Measurements from ENCODE around the gene OPHN1.

The OPHN1 gene

GRCh38 chrX:68372665-68373064 is 60.6 kb downstream of the OPHN1 start:
- peaks cover 0 to 5% of the 10 kb centered on the region in 2 donors for H3K9me3 ChIP-seq (ENCODE audit: control insufficient read depth in 1 of 2, low read length in 2 of 2)
- H3K36me3 ChIP-seq (ENCODE audit: control insufficient read depth in 1 of 2, insufficient read depth in 2 of 2, low read length in 2 of 2) = no peaks in the 10 kb centered on the region
- no peaks in the 10 kb centered on the region for H3K4me1 ChIP-seq (ENCODE audit: control insufficient read depth in 1 of 2, insufficient read depth in 2 of 2, low read length in 2 of 2)
- no peaks in the 10 kb centered on the region for H3K27me3 ChIP-seq (ENCODE audit: control insufficient read depth in 1 of 2, insufficient read depth in 2 of 2, low read length in 2 of 2)
- no peak overlapping the region for H3K9ac ChIP-seq (ENCODE audit: low read depth in 1 of 2, low read length in 2 of 2)
- no peak overlapping the region for H3K4me3 ChIP-seq (ENCODE audit: low read depth in 1 of 2, low read length in 2 of 2)
- H3K27ac ChIP-seq (ENCODE audit: low read depth, low read length) = no peak overlapping the region

GRCh38 chrX:68369559-68369958 is 63.7 kb downstream of the OPHN1 start:
- Histone ChIP-seq H3K4me1 (ENCODE audit: control insufficient read depth in 1 of 2, insufficient read depth in 2 of 2, low read length in 2 of 2) (no peaks in the 10 kb centered on the region), H3K9me3 (ENCODE audit: control insufficient read depth in 1 of 2, low read length in 2 of 2) (peaks cover 0 to 5% of the 10 kb centered on the region in 2 donors), H3K27ac (ENCODE audit: low read depth, low read length) (no peak overlapping the region), H3K27me3 (ENCODE audit: control insufficient read depth in 1 of 2, insufficient read depth in 2 of 2, low read length in 2 of 2) (no peaks in the 10 kb centered on the region), H3K36me3 (ENCODE audit: control insufficient read depth in 1 of 2, insufficient read depth in 2 of 2, low read length in 2 of 2) (no peaks in the 10 kb centered on the region), H3K4me3 (ENCODE audit: low read depth in 1 of 2, low read length in 2 of 2) (no peak overlapping the region), H3K9ac (ENCODE audit: low read depth in 1 of 2, low read length in 2 of 2) (no peak overlapping the region)

- Histone ChIP-seq H3K9ac (ENCODE audit: low read depth in 1 of 2, low read length in 2 of 2) (no peak overlapping the region), H3K27me3 (ENCODE audit: control insufficient read depth in 1 of 2, insufficient read depth in 2 of 2, low read length in 2 of 2) (no peaks in the 10 kb centered on the region), H3K27ac (ENCODE audit: low read depth, low read length) (no peak overlapping the region), H3K4me1 (ENCODE audit: control insufficient read depth in 1 of 2, insufficient read depth in 2 of 2, low read length in 2 of 2) (no peaks in the 10 kb centered on the region), H3K36me3 (ENCODE audit: control insufficient read depth in 1 of 2, insufficient read depth in 2 of 2, low read length in 2 of 2) (no peaks in the 10 kb centered on the region), H3K4me3 (ENCODE audit: low read depth in 1 of 2, low read length in 2 of 2) (no peak overlapping the region), H3K9me3 (ENCODE audit: control insufficient read depth in 1 of 2, low read length in 2 of 2) (peaks cover 0 to 5% of the 10 kb centered on the region in 2 donors)
Measured at GRCh38 chrX:68365341-68365740, 68.0 kb downstream of the OPHN1 start.

- no peaks in the 10 kb centered on the region for H3K27me3 ChIP-seq (ENCODE audit: control insufficient read depth in 1 of 2, insufficient read depth in 2 of 2, low read length in 2 of 2)
- H3K27ac ChIP-seq (ENCODE audit: low read depth, low read length) = no peak overlapping the region
- H3K4me1 ChIP-seq (ENCODE audit: control insufficient read depth in 1 of 2, insufficient read depth in 2 of 2, low read length in 2 of 2) = no peaks in the 10 kb centered on the region
- no peak overlapping the region for H3K4me3 ChIP-seq (ENCODE audit: low read depth in 1 of 2, low read length in 2 of 2)
- no peaks in the 10 kb centered on the region for H3K9me3 ChIP-seq (ENCODE audit: control insufficient read depth in 1 of 2, low read length in 2 of 2)
- no peak overlapping the region for H3K9ac ChIP-seq (ENCODE audit: low read depth in 1 of 2, low read length in 2 of 2)
- H3K36me3 ChIP-seq (ENCODE audit: control insufficient read depth in 1 of 2, insufficient read depth in 2 of 2, low read length in 2 of 2) = no peaks in the 10 kb centered on the region
Measured at GRCh38 chrX:68363984-68364383, 69.3 kb downstream of the OPHN1 start.

GRCh38 chrX:68358679-68359078 is 74.6 kb downstream of the OPHN1 start:
- Histone ChIP-seq H3K27ac (ENCODE audit: low read depth, low read length) (no peak overlapping the region), H3K9ac (ENCODE audit: low read depth in 1 of 2, low read length in 2 of 2) (no peak overlapping the region), H3K4me3 (ENCODE audit: low read depth in 1 of 2, low read length in 2 of 2) (no peak overlapping the region), H3K9me3 (ENCODE audit: control insufficient read depth in 1 of 2, low read length in 2 of 2) (no peaks in the 10 kb centered on the region), H3K27me3 (ENCODE audit: control insufficient read depth in 1 of 2, insufficient read depth in 2 of 2, low read length in 2 of 2) (no peaks in the 10 kb centered on the region), H3K36me3 (ENCODE audit: control insufficient read depth in 1 of 2, insufficient read depth in 2 of 2, low read length in 2 of 2) (no peaks in the 10 kb centered on the region), H3K4me1 (ENCODE audit: control insufficient read depth in 1 of 2, insufficient read depth in 2 of 2, low read length in 2 of 2) (no peaks in the 10 kb centered on the region)

GRCh38 chrX:68355629-68355920 is 77.7 kb downstream of the OPHN1 start:
- H3K4me1 ChIP-seq (ENCODE audit: control insufficient read depth in 1 of 2, insufficient read depth in 2 of 2, low read length in 2 of 2) = no peaks in the 10 kb centered on the region
- no peaks in the 10 kb centered on the region for H3K36me3 ChIP-seq (ENCODE audit: control insufficient read depth in 1 of 2, insufficient read depth in 2 of 2, low read length in 2 of 2)

GRCh38 chrX:68354879-68355628 is 78.2 kb downstream of the OPHN1 start:
- no peaks in the 10 kb centered on the region for H3K27me3 ChIP-seq (ENCODE audit: control insufficient read depth in 1 of 2, insufficient read depth in 2 of 2, low read length in 2 of 2)
- no peaks in the 10 kb centered on the region for H3K36me3 ChIP-seq (ENCODE audit: control insufficient read depth in 1 of 2, insufficient read depth in 2 of 2, low read length in 2 of 2)
- H3K4me3 ChIP-seq (ENCODE audit: low read depth in 1 of 2, low read length in 2 of 2) = no peak overlapping the region
- no peaks in the 10 kb centered on the region for H3K9me3 ChIP-seq (ENCODE audit: control insufficient read depth in 1 of 2, low read length in 2 of 2)
- no peak overlapping the region for H3K9ac ChIP-seq (ENCODE audit: low read depth in 1 of 2, low read length in 2 of 2)
- no peak overlapping the region for H3K27ac ChIP-seq (ENCODE audit: low read depth, low read length)
- H3K4me1 ChIP-seq (ENCODE audit: control insufficient read depth in 1 of 2, insufficient read depth in 2 of 2, low read length in 2 of 2) = no peaks in the 10 kb centered on the region

More at GRCh38 chrX:68355629-68355920, 77.7 kb downstream of the OPHN1 start:
- Histone ChIP-seq H3K27ac (ENCODE audit: low read depth, low read length) (no peak overlapping the region), H3K9ac (ENCODE audit: low read depth in 1 of 2, low read length in 2 of 2) (no peak overlapping the region), H3K4me3 (ENCODE audit: low read depth in 1 of 2, low read length in 2 of 2) (no peak overlapping the region), H3K27me3 (ENCODE audit: control insufficient read depth in 1 of 2, insufficient read depth in 2 of 2, low read length in 2 of 2) (no peaks in the 10 kb centered on the region), H3K9me3 (ENCODE audit: control insufficient read depth in 1 of 2, low read length in 2 of 2) (no peaks in the 10 kb centered on the region)

GRCh38 chrX:68345025-68345424 is 88.3 kb downstream of the OPHN1 start:
- no peak overlapping the region for H3K27ac ChIP-seq (ENCODE audit: low read depth, low read length)

GRCh38 chrX:68343551-68343950 is 89.7 kb downstream of the OPHN1 start:
- no peak overlapping the region for H3K4me3 ChIP-seq (ENCODE audit: low read depth in 1 of 2, low read length in 2 of 2)
- no peaks in the 10 kb centered on the region for H3K27me3 ChIP-seq (ENCODE audit: control insufficient read depth in 1 of 2, insufficient read depth in 2 of 2, low read length in 2 of 2)
- no peaks in the 10 kb centered on the region for H3K9me3 ChIP-seq (ENCODE audit: control insufficient read depth in 1 of 2, low read length in 2 of 2)
- H3K36me3 ChIP-seq (ENCODE audit: control insufficient read depth in 1 of 2, insufficient read depth in 2 of 2, low read length in 2 of 2) = no peaks in the 10 kb centered on the region
- H3K9ac ChIP-seq (ENCODE audit: low read depth in 1 of 2, low read length in 2 of 2) = no peak overlapping the region
- no peak overlapping the region for H3K27ac ChIP-seq (ENCODE audit: low read depth, low read length)
- H3K4me1 ChIP-seq (ENCODE audit: control insufficient read depth in 1 of 2, insufficient read depth in 2 of 2, low read length in 2 of 2) = no peaks in the 10 kb centered on the region

More at GRCh38 chrX:68345025-68345424, 88.3 kb downstream of the OPHN1 start:
- H3K36me3 ChIP-seq (ENCODE audit: control insufficient read depth in 1 of 2, insufficient read depth in 2 of 2, low read length in 2 of 2) = no peaks in the 10 kb centered on the region
- no peaks in the 10 kb centered on the region for H3K4me1 ChIP-seq (ENCODE audit: control insufficient read depth in 1 of 2, insufficient read depth in 2 of 2, low read length in 2 of 2)
- H3K4me3 ChIP-seq (ENCODE audit: low read depth in 1 of 2, low read length in 2 of 2) = no peak overlapping the region
- H3K9me3 ChIP-seq (ENCODE audit: control insufficient read depth in 1 of 2, low read length in 2 of 2) = no peaks in the 10 kb centered on the region
- no peak overlapping the region for H3K9ac ChIP-seq (ENCODE audit: low read depth in 1 of 2, low read length in 2 of 2)
- no peaks in the 10 kb centered on the region for H3K27me3 ChIP-seq (ENCODE audit: control insufficient read depth in 1 of 2, insufficient read depth in 2 of 2, low read length in 2 of 2)

GRCh38 chrX:68332201-68332731 is 101.0 kb downstream of the OPHN1 start:
- Histone ChIP-seq H3K27me3 (ENCODE audit: control insufficient read depth in 1 of 2, insufficient read depth in 2 of 2, low read length in 2 of 2) (no peaks in the 10 kb centered on the region), H3K4me1 (ENCODE audit: control insufficient read depth in 1 of 2, insufficient read depth in 2 of 2, low read length in 2 of 2) (no peaks in the 10 kb centered on the region), H3K4me3 (ENCODE audit: low read depth in 1 of 2, low read length in 2 of 2) (no peak overlapping the region), H3K36me3 (ENCODE audit: control insufficient read depth in 1 of 2, insufficient read depth in 2 of 2, low read length in 2 of 2) (no peaks in the 10 kb centered on the region), H3K27ac (ENCODE audit: low read depth, low read length) (peak overlapping the region; percentile 10), H3K9me3 (ENCODE audit: control insufficient read depth in 1 of 2, low read length in 2 of 2) (no peaks in the 10 kb centered on the region), H3K9ac (ENCODE audit: low read depth in 1 of 2, low read length in 2 of 2) (no peak overlapping the region)
